ENCODE measurements around the gene ARSJ.

GRCh38 chr4:114021451-114021850 lies 42.0 kb upstream of the ARSJ start:
- no peak for TF ChIP-seq CTCF (IDR thresholded peaks at IDR 0.05; ENCODE audit: low read depth, low read length, poor library complexity, severe bottlenecking)
- TF ChIP-seq EZH2phosphoT487 (IDR thresholded peaks at IDR 0.05; ENCODE audit: borderline replicate concordance, low read length) = no peak

Measured in DOHH2 (cell line).